Esophagus squamous epithelium (tissue), 5 donors: ENCODE measurements around the gene SPTBN5. TPM values are rescaled to one million over a fixed set of nuclear protein-coding genes. Genes with fewer than 3 reads are reported as not detected.

Source experiments
- DNase-seq: peaks from one replicate; lab custom pipeline; 2025; lab: John Stamatoyannopoulos, UW
- H3K27ac ChIP-seq, 4 donors: fragments of 200-600 bp; sonication (generic); one replicate each; pipeline ENCODE4 v1.5.1; 2016 to 2019; ENCODE audit warnings: mild to moderate bottlenecking in 1 of 4
- H3K27me3 ChIP-seq, 4 donors: fragments of 200-600 bp; sonication (generic); 1 replicate in 3 of 4; 2 replicates in 1 of 4; pipeline versions ENCODE4 v1.5.1 to v1.6.0; 2017 to 2021; ENCODE audit warnings: antibody characterized with exemption in 1 of 4
- H3K36me3 ChIP-seq, 3 donors: fragments of 200-600 bp; sonication (generic); one replicate each; pipeline ENCODE4 v1.5.1; 2016 to 2019
- H3K4me1 ChIP-seq, 3 donors: fragments of 200-600 bp; sonication (generic); one replicate each; pipeline ENCODE4 v1.5.1; 2017 to 2019
- H3K4me3 ChIP-seq, 4 donors: fragments of 200-600 bp; sonication (generic); 1 replicate in 3 of 4; 2 replicates in 1 of 4; pipeline ENCODE4 v1.5.1; 2016 to 2019; ENCODE audit warnings: mild to moderate bottlenecking in 2 of 4, moderate library complexity in 1 of 4
- H3K9me3 ChIP-seq, 3 donors: fragments of 200-600 bp; sonication (generic); one replicate each; pipeline ENCODE4 v1.5.1; 2016 to 2019
- POLR2A ChIP-seq, 4 donors: fragments of 450-650 bp; IDR thresholded peaks; one replicate each; pipeline ENCODE4 v1.6.1; 2017; ENCODE audit warnings: antibody characterized with exemption in 4 of 4, mild to moderate bottlenecking in 4 of 4, moderate library complexity in 3 of 4
- WGBS, 2 donors: methylation state at CpG; one replicate each; pipeline ENCODE4 v1.1.5; 2018; 5-methylcytosine and 5-hydroxymethylcytosine counted together
- intact Hi-C: fragments of 100-400 bp; cut with DNase I; formaldehyde crosslinking; loops from one replicate; pipeline ENCODE4 v1.15.0; 2022
- total RNA-seq, 4 donors: library from RNA; depleted of rRNA; stranded (reverse); fragments of >200 nt; gene quantifications; one replicate each; pipeline ENCODE4 v1.1.0, GENCODE V29; 2016
- TF ChIP-seq, protein P1 (sequence below), 6 experiments: fragments of 450-650 bp in 4 of 6; fragments of 200-600 bp in 2 of 6; sonication (generic) in 2 of 6; IDR thresholded peaks; one replicate each; pipeline ENCODE4 v1.5.1; 2016 to 2019; ENCODE audit warnings: antibody characterized with exemption in 6 of 6, mild to moderate bottlenecking in 4 of 6, moderate library complexity in 4 of 6
- donor health status: DM: yes; HTN: yes; CAD: no.

SPTBN5 gene
- total RNA-seq, 4 donors from 2014 or later: 1.9 to 4.4 (median 3.4) TPM

DNA sequence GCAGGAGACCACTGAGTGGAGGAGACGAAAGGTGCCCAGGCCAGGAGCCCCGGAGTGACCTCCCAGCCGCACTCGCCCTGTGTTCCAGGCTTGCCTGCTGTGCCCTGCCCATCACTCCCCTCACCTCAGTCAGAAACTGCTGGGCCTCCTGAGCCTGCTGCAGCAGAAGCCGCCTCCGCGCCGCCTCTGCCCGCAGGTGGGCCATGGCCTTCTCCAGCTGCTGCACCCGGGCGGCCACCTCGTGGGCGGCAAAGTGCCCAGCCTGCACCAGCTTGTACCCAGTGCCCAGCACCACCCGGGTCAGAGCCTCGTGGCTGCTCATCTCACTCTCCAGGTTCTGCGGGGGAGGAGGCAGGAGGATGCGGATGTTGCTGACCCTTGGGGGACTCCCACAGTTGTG is 37.6 kb downstream of the SPTBN5 start:
- intact Hi-C loops: no loop called here

DNA sequence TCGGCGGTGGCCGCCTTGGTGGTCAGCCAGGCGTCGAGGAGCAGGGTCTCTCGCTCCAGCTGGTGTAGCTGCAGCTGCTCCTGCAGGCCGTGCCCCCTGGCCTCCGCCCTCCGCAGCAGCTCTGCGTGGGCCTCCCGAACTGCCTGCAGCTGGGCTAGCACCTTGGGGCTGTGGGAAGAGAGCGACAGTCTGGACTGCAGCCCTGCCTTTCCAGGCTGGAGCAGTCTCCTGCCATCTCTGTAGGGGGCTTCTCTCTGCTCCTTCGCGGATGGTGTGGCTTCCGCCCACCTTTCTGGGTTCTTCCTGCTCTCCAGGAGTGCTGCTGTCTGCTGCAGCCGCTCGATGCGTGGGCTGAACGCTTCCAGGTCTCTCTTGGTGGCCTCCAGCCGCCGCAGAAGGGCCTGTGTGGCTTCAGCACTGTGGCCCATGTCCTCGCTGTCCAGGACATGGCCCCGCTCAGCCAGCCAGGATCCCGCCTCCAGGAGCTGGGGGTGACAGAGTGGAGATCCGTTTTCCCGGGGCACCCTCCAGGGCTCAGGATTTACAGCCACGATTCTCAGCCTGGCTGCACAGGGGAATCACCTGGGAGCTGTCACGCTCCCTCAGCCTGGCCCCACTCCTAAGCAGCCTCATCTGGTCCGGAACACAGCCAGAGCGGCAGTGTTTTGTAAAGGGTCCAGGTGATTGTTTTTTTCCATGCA is 38.4 kb downstream of the SPTBN5 start:
- intact Hi-C loops: no loop called here
- Histone ChIP-seq H3K27ac (no peak overlapping the region), H3K9me3 (no peaks in the 10 kb centered on the region), H3K27me3 (peaks cover 0 to 58% (median 0%) of the 10 kb centered on the region in 4 donors), H3K4me3 (no peak overlapping the region), H3K4me1 (peaks cover 0 to 75% (median 3%) of the 10 kb centered on the region in 3 donors), H3K36me3 (no peaks in the 10 kb centered on the region)
- no peak for DNase-seq
- TF ChIP-seq, protein P1, sequence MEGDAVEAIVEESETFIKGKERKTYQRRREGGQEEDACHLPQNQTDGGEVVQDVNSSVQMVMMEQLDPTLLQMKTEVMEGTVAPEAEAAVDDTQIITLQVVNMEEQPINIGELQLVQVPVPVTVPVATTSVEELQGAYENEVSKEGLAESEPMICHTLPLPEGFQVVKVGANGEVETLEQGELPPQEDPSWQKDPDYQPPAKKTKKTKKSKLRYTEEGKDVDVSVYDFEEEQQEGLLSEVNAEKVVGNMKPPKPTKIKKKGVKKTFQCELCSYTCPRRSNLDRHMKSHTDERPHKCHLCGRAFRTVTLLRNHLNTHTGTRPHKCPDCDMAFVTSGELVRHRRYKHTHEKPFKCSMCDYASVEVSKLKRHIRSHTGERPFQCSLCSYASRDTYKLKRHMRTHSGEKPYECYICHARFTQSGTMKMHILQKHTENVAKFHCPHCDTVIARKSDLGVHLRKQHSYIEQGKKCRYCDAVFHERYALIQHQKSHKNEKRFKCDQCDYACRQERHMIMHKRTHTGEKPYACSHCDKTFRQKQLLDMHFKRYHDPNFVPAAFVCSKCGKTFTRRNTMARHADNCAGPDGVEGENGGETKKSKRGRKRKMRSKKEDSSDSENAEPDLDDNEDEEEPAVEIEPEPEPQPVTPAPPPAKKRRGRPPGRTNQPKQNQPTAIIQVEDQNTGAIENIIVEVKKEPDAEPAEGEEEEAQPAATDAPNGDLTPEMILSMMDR (IDR thresholded peaks at IDR 0.05): no peak
- TF ChIP-seq POLR2A (IDR thresholded peaks at IDR 0.05): no peak
- 58 to 64% methylated on average over 5 to 12 of the region's 30 CpGs for WGBS, 2 donors

More for the DNA sequence above, 37.6 kb downstream of the SPTBN5 start:
- Histone ChIP-seq H3K36me3 (no peaks in the 10 kb centered on the region), H3K9me3 (no peaks in the 10 kb centered on the region), H3K4me3 (no peak overlapping the region), H3K27ac (no peak overlapping the region), H3K27me3 (peaks cover 0 to 60% (median 0%) of the 10 kb centered on the region in 4 donors), H3K4me1 (peaks cover 0 to 72% (median 0%) of the 10 kb centered on the region in 3 donors)
- 96 to 100% methylated on average over 2 to 10 of the region's 17 CpGs for WGBS, 2 donors
- no peak for TF ChIP-seq POLR2A (IDR thresholded peaks at IDR 0.05)
- TF ChIP-seq, protein P1 (IDR thresholded peaks at IDR 0.05): no peak
- no peak for DNase-seq

DNA sequence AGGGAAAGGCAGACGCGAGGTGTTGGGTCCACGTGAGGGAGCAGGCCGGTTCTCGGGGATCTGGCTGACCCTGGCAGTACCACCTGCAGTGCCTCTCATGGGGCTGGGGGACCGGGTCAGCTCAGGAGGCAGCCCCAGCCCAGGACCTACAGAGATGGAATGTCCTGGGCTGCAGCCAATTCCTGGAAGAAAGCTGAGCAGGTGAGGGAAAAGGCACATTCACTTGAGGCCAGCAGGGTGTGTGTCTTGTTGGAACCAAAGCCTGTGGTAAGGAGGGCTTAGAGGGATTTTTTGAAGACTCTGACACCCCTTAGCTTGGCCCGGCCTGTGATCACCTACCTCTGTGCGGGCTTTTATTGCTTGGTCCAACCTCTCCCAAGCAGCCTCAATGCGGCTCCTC is 39.4 kb downstream of the SPTBN5 start:
- no peaks in the 10 kb centered on the region for H3K36me3 ChIP-seq
- no peaks in the 10 kb centered on the region for H3K9me3 ChIP-seq
- no peak overlapping the region for H3K4me3 ChIP-seq
- 66 to 100% methylated on average over 1 to 9 of the region's 9 CpGs for whole genome bisulfite sequencing, 2 donors
- intact Hi-C loops: no loop called here
- H3K27me3 ChIP-seq: peaks cover 0 to 57% (median 0%) of the 10 kb centered on the region in 4 donors
- TF ChIP-seq POLR2A (IDR thresholded peaks at IDR 0.05): no peak
- TF ChIP-seq, protein P1 (IDR thresholded peaks at IDR 0.05): no peak
- peaks cover 2 to 82% (median 4%) of the 10 kb centered on the region in 3 donors for H3K4me1 ChIP-seq
- H3K27ac ChIP-seq: no peak overlapping the region
- DNase-seq: no peak

DNA sequence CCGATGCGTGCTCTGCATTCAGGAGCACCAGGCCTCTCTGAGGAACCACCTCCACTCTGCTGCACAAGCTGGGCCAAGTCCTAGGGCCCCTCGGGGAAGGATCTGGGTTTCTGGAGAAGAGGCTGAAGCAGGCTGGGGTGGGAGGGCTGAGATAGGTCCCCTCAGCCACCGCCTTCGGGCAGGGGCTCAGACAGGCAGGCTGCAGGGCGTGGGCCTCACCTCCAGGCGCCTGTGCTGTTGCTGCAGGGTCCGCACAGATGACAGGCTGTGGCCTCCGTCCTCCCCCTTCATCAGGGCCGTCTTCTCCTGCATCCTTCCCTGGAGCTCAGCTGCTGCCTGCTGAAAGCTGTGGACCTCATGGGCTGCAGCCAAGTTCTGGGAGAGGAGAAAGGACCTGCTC is 40.0 kb downstream of the SPTBN5 start:
- Histone ChIP-seq H3K27me3 (peaks cover 0 to 57% (median 0%) of the 10 kb centered on the region in 4 donors), H3K36me3 (peaks cover 0 to 5% (median under 1%) of the 10 kb centered on the region in 3 donors), H3K4me1 (peaks cover 7 to 82% (median 8%) of the 10 kb centered on the region in 3 donors), H3K4me3 (no peak overlapping the region), H3K27ac (no peak overlapping the region), H3K9me3 (no peaks in the 10 kb centered on the region)
- TF ChIP-seq POLR2A (IDR thresholded peaks at IDR 0.05): no peak
- TF ChIP-seq, protein P1 (IDR thresholded peaks at IDR 0.05): no peak
- intact Hi-C loops: no loop called here
- no peak for DNase-seq
- WGBS, 2 donors: 88% methylated on average over 4 of the region's 10 CpGs; no CpG with 5 or more reads in 1 of the 2 donors
